NCI-H748 (cell line): ENCODE data around the gene OR5H15.
"Not testable (repeated sequence)": the region's sequence is repeated elsewhere in the genome, so short reads cannot be mapped to it uniquely, and the experiment has no call there.

Experiments
- DNase-seq: peaks from one replicate; lab custom pipeline; 2025; ENCODE audit not compliant: unreplicated experiment; lab: John Stamatoyannopoulos, UW

Gene OR5H15

GRCh38 chr3:98166396-98166795 lies at the start of gene OR5H15:
OR5H15 (plus strand) TSS chr3:98166696; CDS start chr3:98168700, 2,004 bp downstream.
- no peak for DNase-seq

- no peak for DNase-seq
These were observed 36.1 kb upstream of the OR5H15 start, which contains the start of gene OR5H1 for GRCh38 chr3:98130421-98130820. OR5H1 (plus strand) TSS chr3:98130721; CDS start chr3:98132698, 1,977 bp downstream.

- no peak for DNase-seq
These were observed 29.9 kb upstream of the OR5H15 start for GRCh38 chr3:98136631-98137030.

DNA sequence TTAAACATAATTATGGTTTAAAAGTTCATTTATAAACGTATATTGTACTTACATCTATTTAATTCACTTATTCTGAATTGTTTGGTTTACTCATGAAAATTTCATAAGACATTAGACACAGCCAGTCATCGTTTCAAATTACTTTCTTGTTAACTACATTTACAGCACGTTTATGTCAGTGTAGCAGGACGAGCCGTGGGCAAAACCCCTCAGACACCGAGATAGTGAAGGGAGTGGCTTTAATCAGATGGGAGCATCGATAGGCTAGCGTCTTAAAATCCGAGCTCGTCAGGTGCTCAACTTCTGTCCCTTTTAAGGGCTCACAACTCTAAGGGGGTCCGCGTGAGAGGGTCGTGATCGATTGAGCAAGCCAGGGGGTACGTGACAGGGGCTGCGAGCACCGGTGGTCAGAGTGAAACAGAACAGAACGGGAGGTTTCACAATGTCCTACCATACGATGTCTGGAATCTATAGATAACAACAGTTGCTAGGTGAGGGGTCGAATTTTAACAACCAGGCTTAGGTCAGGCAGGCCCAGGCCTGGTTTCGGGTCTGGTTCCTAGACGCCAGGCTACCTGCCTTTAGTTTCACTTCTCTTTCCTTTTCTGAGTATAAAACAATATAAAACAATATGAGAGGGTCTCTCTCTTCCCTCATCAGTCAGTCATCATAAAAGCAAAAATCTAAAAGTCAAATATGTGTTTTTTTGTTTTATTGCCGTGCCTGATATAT lies 28.5 kb upstream of the OR5H15 start:
- not testable (repeated sequence) for DNase-seq

GRCh38 chr3:98140531-98140930 lies 26.0 kb upstream of the OR5H15 start:
- no peak for DNase-seq

DNA sequence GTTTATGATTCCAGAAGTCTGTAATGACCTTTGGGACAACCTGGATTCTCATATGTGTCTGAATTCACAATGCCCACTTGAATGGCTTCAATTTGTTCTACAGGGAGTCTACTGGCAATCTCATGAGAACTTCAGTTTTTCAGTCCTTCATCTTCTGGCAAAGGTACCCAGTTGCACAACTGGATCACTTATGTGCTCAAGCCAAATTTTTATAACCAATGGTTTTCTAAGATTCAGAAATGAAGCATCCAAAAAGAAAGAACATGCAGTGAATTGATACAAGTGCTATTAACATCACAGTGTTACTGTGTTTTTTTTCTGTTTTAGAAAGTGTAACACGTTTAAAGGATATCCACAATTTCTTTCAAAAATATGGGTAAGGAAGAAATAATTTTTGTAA lies 19.3 kb upstream of the OR5H15 start, which contains the start of gene OR5H14:
Gene OR5H14 (plus strand): TSS at position 301 of the 400 bp plus-strand sequence. CDS start 1,907 bp downstream, outside the sequence.
- DNase-seq = no peak

GRCh38 chr3:98148751-98149150 lies 17.7 kb upstream of the OR5H15 start:
- no peak for DNase-seq

- not testable (repeated sequence) for DNase-seq
These were observed 17.0 kb upstream of the OR5H15 start for GRCh38 chr3:98149456-98149855.

DNA sequence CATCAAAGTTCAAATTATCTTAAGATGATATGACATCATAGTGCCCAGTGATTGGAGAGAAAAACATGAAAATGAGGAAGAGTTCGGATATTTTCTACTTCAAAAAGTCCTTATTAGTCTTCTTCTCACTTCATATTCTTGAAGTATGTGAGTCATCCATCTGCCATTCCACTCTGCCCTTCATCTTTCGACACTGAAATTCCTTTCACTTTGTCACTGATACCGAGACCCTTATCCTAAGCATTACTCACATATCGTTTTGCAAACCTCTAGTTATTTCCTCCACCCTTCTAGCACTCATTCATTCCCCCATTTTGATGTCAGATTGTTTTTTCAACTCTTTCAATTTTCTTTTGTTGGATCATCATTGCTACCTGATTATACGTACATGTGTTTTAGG lies 15.3 kb upstream of the OR5H15 start:
- no peak for DNase-seq

GRCh38 chr3:98171071-98171470 lies 4.6 kb downstream of the OR5H15 start:
- no peak for DNase-seq

- peak; percentile 4 for DNase-seq
These were observed 6.1 kb downstream of the OR5H15 start for GRCh38 chr3:98172621-98173020.

DNA sequence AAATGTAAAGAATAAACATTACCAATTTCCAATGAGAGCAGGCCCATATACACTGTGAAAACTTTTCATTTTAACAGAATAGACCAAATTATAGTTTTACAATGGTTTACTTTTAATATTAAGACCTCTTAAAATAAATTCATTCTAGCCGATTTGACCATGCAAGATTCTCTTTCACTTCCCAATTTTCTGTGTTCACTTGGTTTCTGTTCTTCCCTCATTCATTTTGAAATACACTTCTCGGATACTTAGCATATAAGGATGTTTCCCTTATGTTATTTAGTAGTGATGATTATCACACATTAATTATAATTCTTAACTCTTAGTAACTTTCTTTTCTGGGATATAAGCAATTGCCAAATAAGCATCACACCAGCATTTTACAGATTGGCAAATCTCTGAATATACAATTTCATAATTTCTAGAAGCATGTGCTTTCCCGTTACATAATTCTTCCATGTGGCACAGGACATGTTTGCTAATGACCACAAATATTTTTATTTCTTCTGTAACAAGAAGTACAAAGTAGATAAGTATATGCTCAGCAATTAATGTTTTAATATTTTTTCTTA lies 13.9 kb downstream of the OR5H15 start:
- DNase-seq = no peak

- DNase-seq = no peak
These were observed 15.7 kb downstream of the OR5H15 start for GRCh38 chr3:98182196-98182595.

DNA sequence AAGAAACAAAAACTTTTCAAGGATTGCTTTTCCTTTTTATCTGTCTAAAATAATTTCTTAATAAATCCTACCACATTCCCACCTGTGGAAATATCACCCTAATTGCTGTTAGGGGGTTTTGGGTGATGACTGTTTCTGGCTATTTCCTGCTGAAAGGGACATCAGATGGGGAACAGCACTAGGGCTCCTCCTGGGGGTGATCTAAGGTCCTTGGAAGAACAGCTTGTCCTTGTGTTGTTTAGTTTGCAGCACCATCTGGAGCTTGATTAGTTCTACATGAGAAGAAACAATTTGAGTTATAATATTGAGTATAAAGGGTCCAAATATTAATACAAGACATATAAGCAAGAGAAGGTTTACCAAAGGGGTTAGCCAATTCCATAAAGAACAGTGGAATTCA lies 18.7 kb downstream of the OR5H15 start:
- DNase-seq = no peak

DNA sequence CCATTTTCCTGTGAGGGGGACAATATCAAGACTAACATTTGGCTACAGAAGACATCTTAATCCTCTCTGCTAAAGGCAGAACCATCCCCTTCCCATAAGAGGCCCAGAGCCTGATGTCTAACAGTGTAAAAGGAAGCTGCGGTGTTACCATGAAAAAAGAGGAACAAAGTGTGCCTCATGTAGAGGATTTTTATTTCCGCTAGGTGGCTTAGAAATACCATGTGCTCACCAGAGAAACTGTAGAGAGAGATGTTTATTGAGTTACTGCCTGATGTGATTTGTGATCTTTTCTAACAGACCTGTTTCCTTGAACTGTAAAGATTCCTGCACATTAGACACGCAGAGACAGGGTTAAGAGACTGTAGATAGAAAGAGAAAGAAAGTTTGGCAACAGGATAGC lies 22.0 kb downstream of the OR5H15 start:
- DNase-seq = no peak

- not testable (repeated sequence) for DNase-seq
These were observed 24.4 kb downstream of the OR5H15 start for GRCh38 chr3:98190911-98191310.

- DNase-seq = not testable (repeated sequence)
These were observed 29.8 kb downstream of the OR5H15 start for GRCh38 chr3:98196293-98196692.

- DNase-seq = no peak
These were observed 32.5 kb downstream of the OR5H15 start for GRCh38 chr3:98199020-98199419.

GRCh38 chr3:98209244-98209643 lies 42.7 kb downstream of the OR5H15 start:
- no peak for DNase-seq

DNA sequence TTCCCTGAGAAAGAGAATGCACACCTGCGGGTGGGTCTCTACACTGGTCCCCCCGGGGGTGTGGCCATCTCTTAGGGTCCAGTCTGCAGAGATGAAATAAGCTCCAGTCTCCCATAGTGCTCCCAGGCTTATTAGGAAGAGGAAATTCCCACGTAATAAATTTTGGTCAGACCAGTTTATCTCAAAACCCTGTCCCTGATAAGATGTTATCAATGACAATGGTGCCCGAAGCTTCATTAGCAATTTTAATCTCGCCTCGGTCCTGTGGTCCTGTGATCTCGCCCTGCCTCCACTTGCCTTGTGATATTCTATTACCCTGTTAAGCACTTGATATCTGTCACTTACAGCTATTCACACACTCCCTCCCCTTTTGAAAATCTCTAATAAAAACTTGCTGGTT lies 46.8 kb downstream of the OR5H15 start:
- no peak for DNase-seq

- no peak for DNase-seq
These were observed 48.6 kb downstream of the OR5H15 start for GRCh38 chr3:98215051-98215450.
